ENCODE data around the gene DPPA3. TPM values are rescaled to one million over a fixed set of nuclear protein-coding genes. Genes with fewer than 3 reads are reported as not detected.
A peak's percentile ranks its signal among the peaks of the same experiment; 100 is the strongest.

DPPA3 gene
- total and polyA plus RNA-seq, 9 of the 15 experiments (the other 6 are each of a cell fraction or from before 2014, with no cell fraction given): not detected

- TF ChIP-seq ZMIZ1 (IDR thresholded peaks at IDR 0.05; ENCODE audit: low read depth in 2 of 2, low read length in 2 of 2): no peak
- TF ChIP-seq AFF4 (CRISPR knock-in tag; IDR thresholded peaks at IDR 0.05): no peak
- TF ChIP-seq, protein P1, sequence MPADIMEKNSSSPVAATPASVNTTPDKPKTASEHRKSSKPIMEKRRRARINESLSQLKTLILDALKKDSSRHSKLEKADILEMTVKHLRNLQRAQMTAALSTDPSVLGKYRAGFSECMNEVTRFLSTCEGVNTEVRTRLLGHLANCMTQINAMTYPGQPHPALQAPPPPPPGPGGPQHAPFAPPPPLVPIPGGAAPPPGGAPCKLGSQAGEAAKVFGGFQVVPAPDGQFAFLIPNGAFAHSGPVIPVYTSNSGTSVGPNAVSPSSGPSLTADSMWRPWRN (IDR thresholded peaks at IDR 0.05; ENCODE audit: low read depth): no peak
- TF ChIP-seq HDGF (IDR thresholded peaks at IDR 0.05): no peak
- TF ChIP-seq REST (IDR thresholded peaks at IDR 0.05; ENCODE audit: borderline replicate concordance): peak; percentile 49; the same call in 1 of the 2 replicates
- TF ChIP-seq REST (CRISPR knock-in tag; IDR thresholded peaks at IDR 0.05; ENCODE audit: low read depth): no peak
- no peak for TF ChIP-seq HMG20B (CRISPR knock-in tag; IDR thresholded peaks at IDR 0.05)
- no peak for TF ChIP-seq BACH1 (tag; IDR thresholded peaks at IDR 0.05)
- no peak for TF ChIP-seq TAF1 (IDR thresholded peaks at IDR 0.05; ENCODE audit: control insufficient read depth, extremely low read depth, insufficient read depth, low read length, severe bottlenecking)
- TF ChIP-seq RAD21 (CRISPR knock-in tag; conservative IDR thresholded peaks at IDR 0.05 in 1 of 2, IDR thresholded peaks at IDR 0.05 in 1 of 2): peak; percentile 43 to 46
Measured at GRCh38 chr12:7716381-7716780, 5.1 kb downstream of the DPPA3 start (continued).

Data from K562 (cell line).